ENCODE results near the gene PPFIBP1.
"Not testable (repeated sequence)": the region's sequence is repeated elsewhere in the genome, so short reads cannot be mapped to it uniquely, and the experiment has no call there.

The PPFIBP1 gene

DNA sequence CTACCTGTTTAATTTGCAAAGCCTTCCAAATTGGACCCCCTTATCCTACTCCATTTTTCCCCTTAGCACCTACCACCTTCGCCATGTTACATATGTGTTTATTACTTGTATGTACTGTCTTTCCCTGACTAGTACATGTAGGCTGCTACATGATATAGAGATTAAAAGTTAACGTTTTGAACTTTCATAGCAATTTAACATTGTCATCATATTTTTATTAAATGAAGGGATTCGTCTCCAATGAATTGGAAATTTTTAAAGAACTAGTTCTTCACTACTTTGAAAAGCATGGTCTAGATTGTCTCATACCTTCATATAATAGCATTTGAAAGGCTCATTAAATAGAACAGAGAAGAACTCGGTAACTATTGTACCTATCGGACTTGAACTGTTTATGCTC lies 107.4 kb downstream of the PPFIBP1 start:
- FAIRE-seq = no peak

DNA sequence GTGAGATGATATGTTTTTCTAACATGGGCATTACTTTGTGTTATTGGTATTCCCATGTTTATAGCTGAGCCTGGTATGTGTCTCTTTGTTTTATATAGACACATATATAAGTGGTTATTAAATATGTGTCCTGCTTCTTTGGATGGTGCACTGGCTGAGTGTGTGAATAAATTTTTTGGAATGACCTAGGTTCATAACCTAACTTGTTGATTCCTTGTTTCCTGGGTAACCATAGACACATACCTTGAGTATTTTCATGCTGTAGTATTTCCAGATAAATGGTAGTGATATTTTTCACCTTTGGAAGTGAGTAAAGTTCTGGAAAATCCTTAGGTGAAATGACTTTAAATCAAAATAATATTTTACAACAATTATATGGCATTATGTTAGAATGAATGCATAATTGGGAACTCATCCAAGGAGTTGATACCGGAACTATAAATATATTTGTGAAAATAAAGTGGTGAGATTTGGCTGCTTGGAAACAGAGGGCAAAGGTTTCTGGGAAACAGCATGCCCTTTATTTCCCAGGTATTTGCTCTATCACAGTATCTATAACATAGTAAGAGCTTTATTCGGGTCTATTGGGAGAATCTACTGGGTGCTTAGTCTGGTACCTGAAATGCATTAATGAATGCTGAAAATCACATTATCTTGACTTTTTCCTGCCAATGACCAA lies 107.9 kb downstream of the PPFIBP1 start:
- no peak for FAIRE-seq

- FAIRE-seq = peak; percentile 53
These were observed 111.5 kb downstream of the PPFIBP1 start for GRCh38 chr12:27635349-27635972.

DNA sequence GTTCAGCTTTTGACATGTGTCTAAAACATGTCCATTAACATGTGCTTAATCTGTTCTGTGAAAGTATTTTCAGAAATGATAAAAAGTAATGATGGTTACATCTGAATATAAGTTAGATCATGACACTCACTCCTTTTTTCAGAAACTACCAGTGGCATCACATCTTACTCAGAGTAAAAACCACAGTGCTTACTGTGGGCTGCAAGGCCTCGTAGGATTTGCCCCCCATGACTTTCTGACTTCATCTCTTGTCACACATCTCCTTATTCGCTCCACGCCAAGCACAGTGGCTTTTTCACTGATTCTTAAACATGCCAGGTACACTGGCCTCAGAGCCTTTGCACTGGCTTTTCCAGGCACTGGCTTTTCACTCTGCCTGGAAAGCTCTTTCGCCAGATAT lies 112.6 kb downstream of the PPFIBP1 start:
- not testable (repeated sequence) for FAIRE-seq

- no peak for FAIRE-seq
These were observed 113.5 kb downstream of the PPFIBP1 start for GRCh38 chr12:27637524-27637923.

DNA sequence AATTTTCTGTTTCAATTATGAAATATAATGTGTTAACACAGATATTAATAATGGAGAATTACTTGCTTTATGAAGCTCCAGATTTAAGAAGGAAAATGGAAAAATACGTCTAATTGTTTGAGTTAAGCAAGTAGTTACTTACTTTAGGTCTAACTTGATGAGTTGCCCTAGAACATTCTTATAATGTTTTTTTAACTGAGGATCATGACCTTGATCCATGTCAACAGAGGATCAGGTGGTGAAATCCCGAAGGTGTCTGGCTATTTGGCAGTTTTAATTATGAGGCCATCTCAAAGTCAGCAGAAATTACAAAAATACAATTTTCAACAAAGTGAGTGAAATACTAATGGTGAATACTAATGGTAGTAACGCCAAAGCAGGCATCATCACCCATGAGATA lies 115.3 kb downstream of the PPFIBP1 start:
- no peak for FAIRE-seq

DNA sequence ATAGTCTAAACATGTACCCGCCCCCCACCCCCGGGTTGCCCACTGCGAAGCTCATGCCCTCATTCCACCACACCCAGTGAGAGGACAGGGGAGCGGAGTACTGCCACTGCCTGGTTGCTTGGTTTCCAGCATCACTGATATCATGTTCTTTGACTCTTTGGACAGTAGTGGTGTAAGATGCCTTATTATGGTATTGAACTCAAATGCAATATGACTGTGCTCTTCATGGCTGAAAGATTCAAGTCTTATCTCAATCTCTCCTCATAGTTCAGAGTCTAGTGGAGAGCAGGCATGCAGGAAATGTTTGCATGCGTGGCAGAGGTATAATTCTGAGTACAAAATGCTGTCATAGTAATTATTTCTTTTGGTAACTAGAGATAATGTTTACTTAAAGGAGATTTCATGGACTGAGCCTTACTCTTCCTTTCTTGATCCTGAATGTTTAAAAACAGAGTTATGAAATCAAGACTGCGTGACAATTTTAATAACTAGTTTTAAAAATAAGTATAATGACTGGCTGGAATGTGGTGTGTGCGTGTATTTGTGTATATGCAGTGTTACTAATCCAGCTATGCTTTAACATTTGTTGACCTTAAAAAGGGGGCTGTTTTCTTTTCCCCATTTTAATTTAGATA lies 116.7 kb downstream of the PPFIBP1 start:
- FAIRE-seq = not testable (repeated sequence)

DNA sequence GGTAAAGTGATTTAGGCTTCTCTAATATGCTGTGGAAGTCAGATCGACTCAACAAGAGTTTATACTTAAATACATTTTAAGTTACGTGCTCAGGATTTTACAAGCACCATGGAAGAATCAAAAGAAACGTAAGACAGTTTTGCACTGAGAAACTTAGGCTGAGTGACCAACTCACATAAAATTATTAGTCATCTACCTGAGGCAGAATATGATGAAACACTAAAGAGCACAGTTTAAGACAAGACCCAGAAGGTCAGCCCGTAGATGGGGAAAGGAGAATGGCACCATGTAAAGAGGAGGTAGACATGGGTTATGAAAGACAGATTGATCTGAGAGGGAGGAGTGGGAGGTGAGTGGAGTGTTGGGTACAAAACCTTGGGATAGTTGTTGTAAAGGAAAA lies 118.4 kb downstream of the PPFIBP1 start:
- FAIRE-seq = not testable (repeated sequence)

DNA sequence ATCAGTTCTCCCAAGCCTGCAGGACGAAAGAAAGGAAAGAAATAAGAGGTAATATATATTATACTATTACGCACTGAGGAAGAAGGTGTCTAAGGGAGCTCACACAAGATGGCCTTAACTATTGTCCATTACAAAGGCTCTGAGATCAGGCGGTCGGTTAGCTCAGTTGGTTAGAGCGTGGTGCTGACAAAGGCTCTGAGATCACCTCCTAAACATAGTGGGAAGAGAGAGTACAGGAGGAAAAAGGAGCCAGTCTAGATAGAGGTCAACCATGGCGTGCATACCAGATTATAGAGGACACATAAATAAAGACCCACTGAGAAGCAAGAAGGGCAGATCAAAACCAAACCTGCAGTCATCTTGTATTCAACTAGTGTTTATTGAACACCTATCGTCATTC lies 118.9 kb downstream of the PPFIBP1 start:
- not testable (repeated sequence) for FAIRE-seq

- FAIRE-seq = no peak
These were observed 120.3 kb downstream of the PPFIBP1 start for GRCh38 chr12:27644158-27644845.

GRCh38 chr12:27645671-27646070 lies 121.7 kb downstream of the PPFIBP1 start:
- FAIRE-seq = no peak

DNA sequence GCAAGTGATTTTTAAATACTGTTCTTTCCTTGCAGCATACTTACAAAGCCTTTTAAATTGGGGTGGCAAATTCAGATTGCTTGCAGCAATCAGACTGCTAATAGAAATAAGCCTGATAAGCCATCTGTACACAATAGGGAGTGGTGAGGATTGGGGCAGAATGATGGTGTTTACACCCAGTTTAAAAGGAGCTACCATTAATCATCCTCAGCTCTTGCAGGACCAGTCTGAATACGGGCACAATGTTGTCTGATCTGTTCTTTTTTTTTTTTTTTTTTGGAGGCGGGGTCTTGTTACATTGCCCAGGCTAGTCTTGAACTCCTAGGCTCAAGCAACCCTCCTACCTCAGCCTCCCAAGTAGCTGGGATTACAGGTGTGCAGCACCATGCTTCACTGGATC lies 122.1 kb downstream of the PPFIBP1 start:
- no peak for FAIRE-seq

- no peak for FAIRE-seq
These were observed 126.0 kb downstream of the PPFIBP1 start for GRCh38 chr12:27650011-27650410.

DNA sequence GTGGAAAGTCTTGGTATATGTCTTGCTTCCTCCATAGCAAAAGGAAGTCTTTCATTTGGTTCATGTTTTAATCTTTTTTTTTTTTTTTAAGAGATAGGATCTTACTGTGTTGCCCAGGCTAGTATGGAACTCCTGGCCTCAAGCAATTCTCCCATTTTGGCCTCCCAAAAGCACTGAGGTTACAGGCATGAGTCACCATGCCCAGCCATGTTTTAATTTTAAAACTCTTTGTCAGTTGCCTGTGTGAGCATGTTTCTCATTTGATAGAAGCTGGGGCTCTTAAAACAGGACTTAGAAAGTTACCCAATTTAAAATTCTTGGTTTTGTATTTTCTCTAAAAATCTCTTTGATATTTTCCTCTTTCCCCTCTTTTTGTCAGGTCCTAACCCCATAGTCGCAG lies 127.2 kb downstream of the PPFIBP1 start:
- FAIRE-seq = no peak

DNA sequence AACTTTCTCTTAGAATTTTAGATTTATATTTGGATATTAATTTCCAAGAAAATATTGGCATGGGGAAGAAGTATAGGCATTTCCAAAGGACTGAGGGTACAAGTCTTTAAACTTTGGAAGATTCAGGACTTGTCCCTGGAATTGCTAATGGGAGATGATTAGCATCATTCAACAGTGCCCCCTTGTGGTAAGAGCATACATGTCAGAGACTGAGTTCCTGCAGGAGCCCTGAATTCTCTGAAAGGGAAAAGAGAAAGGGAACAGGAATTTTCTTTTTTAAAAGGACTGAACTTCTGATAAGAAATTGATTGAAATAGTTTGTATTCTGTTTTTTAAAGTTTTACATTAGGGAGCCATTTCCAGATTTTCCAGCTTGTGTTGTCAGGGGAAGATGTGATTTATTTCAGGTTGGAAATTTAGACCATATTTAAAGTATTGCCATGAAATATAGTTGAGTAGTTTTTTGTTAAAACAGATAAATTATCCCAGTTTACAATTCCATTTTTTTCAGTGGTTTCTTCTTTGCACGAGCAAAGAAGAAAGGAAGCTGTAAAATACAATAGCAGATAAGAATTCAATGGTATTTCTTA lies 128.3 kb downstream of the PPFIBP1 start:
- peak; percentile 93 for FAIRE-seq

- no peak for FAIRE-seq
These were observed 129.7 kb downstream of the PPFIBP1 start for GRCh38 chr12:27653661-27654060.

DNA sequence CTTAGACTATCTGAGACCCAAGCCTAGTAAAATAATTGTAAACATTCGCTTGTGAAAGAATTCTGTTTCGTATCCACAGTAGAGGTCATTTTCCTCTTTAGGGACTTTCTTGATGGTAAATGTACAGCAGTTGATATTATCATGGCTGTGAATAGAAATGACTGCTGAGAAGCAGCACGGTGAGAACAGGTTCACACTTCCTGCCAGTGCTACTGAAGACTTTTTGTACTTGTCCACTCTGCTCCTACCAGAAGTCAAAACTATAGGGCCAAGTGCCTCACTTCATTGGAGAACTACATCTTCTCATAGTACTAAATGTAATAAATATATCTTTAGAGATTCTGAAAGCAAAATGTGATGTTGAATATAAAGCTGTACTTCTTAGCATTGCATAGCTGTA lies 131.5 kb downstream of the PPFIBP1 start:
- not testable (repeated sequence) for FAIRE-seq

DNA sequence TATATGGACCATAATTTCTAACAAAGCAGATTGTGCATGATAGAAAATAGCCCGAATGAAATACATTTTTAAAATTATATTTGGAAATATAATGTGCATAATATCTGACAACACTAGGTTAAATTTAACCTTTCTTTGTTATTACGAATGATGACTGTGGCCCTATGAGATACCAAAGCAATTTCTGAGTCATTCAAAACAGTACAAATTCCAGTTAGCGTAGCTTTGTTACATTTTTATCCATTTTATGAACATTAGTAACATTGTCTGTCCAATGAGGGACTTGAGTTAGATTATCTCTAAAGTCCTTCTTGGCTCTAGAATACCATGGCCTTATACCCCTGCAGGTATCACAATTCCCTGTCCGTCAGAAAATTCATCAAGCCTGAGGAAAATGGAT lies 133.3 kb downstream of the PPFIBP1 start:
- FAIRE-seq = no peak

GRCh38 chr12:27665704-27666103 lies 141.7 kb downstream of the PPFIBP1 start:
- no peak for FAIRE-seq

GRCh38 chr12:27666510-27666909 lies 142.5 kb downstream of the PPFIBP1 start:
- FAIRE-seq = no peak

- FAIRE-seq = no peak
These were observed 143.5 kb downstream of the PPFIBP1 start for GRCh38 chr12:27667540-27667939.

DNA sequence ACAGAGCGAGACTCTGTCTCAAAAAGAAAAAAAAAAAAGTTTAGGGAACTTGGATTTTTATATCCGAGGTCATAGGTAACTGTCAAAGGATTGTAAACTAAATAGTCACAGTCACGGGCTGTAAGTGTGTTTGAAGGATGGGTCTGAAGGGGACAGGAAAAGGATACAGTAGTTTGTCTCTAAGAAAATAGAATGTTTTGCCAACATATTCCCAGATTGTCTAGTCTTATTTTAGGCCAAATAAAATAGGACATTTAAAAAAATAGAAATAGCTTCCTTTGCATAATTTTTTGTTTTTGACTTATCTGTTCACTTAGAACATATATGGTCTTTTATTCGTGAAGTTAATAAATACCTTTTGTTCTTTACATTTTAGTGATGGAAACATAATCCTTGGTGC lies 148.0 kb downstream of the PPFIBP1 start:
- no peak for FAIRE-seq

DNA sequence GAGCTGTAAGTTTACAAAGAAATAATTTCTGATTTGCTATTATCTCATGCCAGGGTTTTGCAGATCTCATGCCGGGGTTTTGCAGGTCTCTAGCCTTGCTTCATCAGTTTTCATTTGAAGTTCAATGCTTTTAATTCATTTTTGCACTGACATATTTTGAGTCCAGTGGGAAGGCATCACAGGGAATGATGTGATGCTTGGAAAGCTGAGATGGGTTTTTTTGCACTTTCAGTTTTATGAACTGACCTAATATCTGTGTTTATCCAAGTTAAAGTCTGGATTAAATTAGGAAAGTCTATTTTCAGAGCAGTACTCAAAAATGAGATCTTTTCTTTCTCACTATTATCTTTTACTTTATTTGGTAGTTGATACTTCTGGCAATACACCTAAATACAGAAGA lies 148.6 kb downstream of the PPFIBP1 start:
- FAIRE-seq = no peak
